K562 (cell line): Measurements from ENCODE around the gene LOXL4. TPM values are rescaled to one million over a fixed set of nuclear protein-coding genes. Genes with fewer than 3 reads are reported as not detected.
"Not testable (repeated sequence)": the region's sequence is repeated elsewhere in the genome, so short reads cannot be mapped to it uniquely, and the experiment has no call there.

ENCODE experiments used
- ATAC-seq: fragments of 200-7000 bp; cut with Tn5 transposase; 3 replicates; pipeline ENCODE4 v1.9.1; 2020; ENCODE audit warnings: moderate library complexity
- BruUV-seq: library from RNA; stranded (reverse); fragments of 400-500 nt; replicated peaks from 2 replicates; lab custom pipeline; 2021; lab: Mats Ljungman, UMichigan
- CTCF ChIA-PET: fragments of 300-600 bp; formaldehyde crosslinking; extraction: SDS; loops from one replicate; lab custom pipeline; 2021; ENCODE audit warnings: low intra/inter-chr PET ratio; lab: Yijun Ruan, JAX
- POLR2A ChIA-PET: fragments of 300-600, 350-650 bp; sonication (Branson Sonifier 250); formaldehyde crosslinking; extraction: SDS; loops from one replicate; lab custom pipeline; 2021; ENCODE audit warnings: antibody characterized with exemption, inconsistent platforms; lab: Yijun Ruan, JAX
- DNase-seq, 4 experiments: peaks; one replicate each; pipeline versions ENCODE4 v3.0.0 to v3.0.0-alpha.2; 2011 to 2018; ENCODE audit warnings: low spot score in 3 of 4, mixed read lengths in 3 of 4; ENCODE audit errors: extremely low read depth in 1 of 4
- FAIRE-seq: peaks from 2 replicates; lab custom pipeline; 2011; peaks lifted over from hg19 to GRCh38; lab: Jason Lieb, UNC
- H2AFZ ChIP-seq: 2 replicates; pipeline ENCODE4 v1.6.0; 2011; ENCODE audit warnings: low read depth, low read length, control low read depth, inconsistent platforms
- H3K27ac ChIP-seq: fragments of 200-600 bp; 3 replicates; pipeline ENCODE4 v1.8.0; 2011; ENCODE audit warnings: low read depth, mild to moderate bottlenecking, control low read depth, inconsistent platforms, low read length, moderate library complexity, mixed read lengths; ENCODE audit errors: extremely low read depth
- H3K27me3 ChIP-seq, 2 experiments: fragments of 300-600 bp in 1 of 2; 2 replicates in 1 of 2; 3 replicates in 1 of 2; pipeline versions ENCODE4 v1.6.0 to v1.8.0; 2011; ENCODE audit warnings: inconsistent platforms in 2 of 2, low read length in 2 of 2, mild to moderate bottlenecking in 1 of 2, mixed read lengths in 1 of 2, moderate library complexity in 1 of 2; ENCODE audit not compliant: control insufficient read depth in 2 of 2, insufficient read depth in 2 of 2
- H3K36me3 ChIP-seq: fragments of 300-600 bp; 3 replicates; pipeline ENCODE4 v1.8.0; 2011; ENCODE audit warnings: mild to moderate bottlenecking, low read length, inconsistent platforms; ENCODE audit not compliant: control insufficient read depth, insufficient read depth
- H3K4me1 ChIP-seq, 2 experiments: fragments of 200-600 bp in 1 of 2; replicated peaks in 1 of 2; 2 replicates in 1 of 2; 3 replicates in 1 of 2; pipeline versions ENCODE4 v1.5.1 to v1.8.0; 2011; ENCODE audit warnings: inconsistent platforms in 2 of 2, low read length in 2 of 2, mild to moderate bottlenecking in 1 of 2, mixed read lengths in 1 of 2, moderate library complexity in 1 of 2; ENCODE audit not compliant: control insufficient read depth in 2 of 2, insufficient read depth in 2 of 2
- H3K4me2 ChIP-seq: 2 replicates; pipeline ENCODE4 v1.6.1; 2011; ENCODE audit warnings: low read length, control low read depth, inconsistent platforms, mixed read lengths; ENCODE audit not compliant: insufficient read depth
- H3K4me3 ChIP-seq: fragments of 200-600 bp; sonication (generic), shearing (Covaris generic); 2 replicates; pipeline ENCODE4 v1.5.1; 2016; ENCODE audit warnings: control low read depth, inconsistent platforms
- H3K79me2 ChIP-seq: fragments of 200-600 bp; 3 replicates; pipeline ENCODE4 v1.8.0; 2011; ENCODE audit warnings: low read length, inconsistent platforms; ENCODE audit not compliant: control insufficient read depth, insufficient read depth
- H3K9ac ChIP-seq, 2 experiments: 2 replicates each; pipeline versions ENCODE4 v1.6.0 to v1.6.1; 2011; ENCODE audit warnings: low read depth in 2 of 2, low read length in 2 of 2, control low read depth in 1 of 2, inconsistent platforms in 1 of 2, mild to moderate bottlenecking in 1 of 2, mixed read lengths in 1 of 2; ENCODE audit not compliant: insufficient read depth in 1 of 2
- H3K9me1 ChIP-seq: one replicate; pipeline ENCODE4 v1.6.0; 2011; ENCODE audit warnings: inconsistent platforms, mild to moderate bottlenecking, low read length, moderate library complexity; ENCODE audit not compliant: control insufficient read depth, insufficient read depth
- H3K9me3 ChIP-seq: replicated peaks from 2 replicates; pipeline ENCODE4 v1.5.1; 2011; ENCODE audit warnings: low read depth, low read length, inconsistent platforms; ENCODE audit not compliant: control insufficient read depth, insufficient read depth
- H4K20me1 ChIP-seq: replicated peaks from 2 replicates; pipeline ENCODE4 v1.6.1; 2011; ENCODE audit warnings: low read length, inconsistent platforms, mixed read lengths; ENCODE audit not compliant: control insufficient read depth, insufficient read depth
- BCOR ChIP-seq: fragments of 450-650 bp; IDR thresholded peaks from 2 replicates; pipeline ENCODE4 v1.6.1; 2016
- RBM25 ChIP-seq: fragments of 200-400 bp; formaldehyde crosslinking; IDR thresholded peaks from 2 replicates; pipeline ENCODE4 v1.6.1; 2018; ENCODE audit warnings: low read length, low read depth, moderate library complexity; ENCODE audit not compliant: severe bottlenecking
- ZNF146 ChIP-seq: IDR thresholded peaks from one replicate; pipeline ENCODE4 v1.6.1; 2018; ENCODE audit warnings: missing compliant biosample characterization; ENCODE audit not compliant: unreplicated experiment
- WGBS: fragments of 100-300 bp; shearing (Covaris generic); methylation state at CpG from one replicate; pipeline ENCODE4 v1.1.6; 2016; ENCODE audit warnings: low coverage, mixed read lengths; ENCODE audit not compliant: insufficient coverage; ENCODE audit errors: missing lambda C conversion rate; 5-methylcytosine and 5-hydroxymethylcytosine counted together
- in situ Hi-C: fragments of 300-500 bp; cut with MboI; formaldehyde crosslinking; loops from 4 replicates; pipeline ENCODE4 v1.15.0; 2018; ENCODE audit warnings: inconsistent platforms, mixed read lengths
- intact Hi-C: fragments of 100-400 bp; cut with micrococcal nuclease; formaldehyde crosslinking; loops from 2 replicates; pipeline ENCODE4 v1.14.2; 2022
- polyA plus RNA-seq, 8 experiments: library from polyadenylated mRNA; depleted of rRNA in 4 of 8; stranded (reverse) in 5 of 8; unstranded in 3 of 8; fragments of >200 nt; fragmentation: Nextera tagmentation in 2 of 8; fragmentation: Illumina TruSeq in 1 of 8; extraction: Ambion mirVana in 2 of 8; extraction: Trizol in 1 of 8; gene quantifications; 2 replicates each; pipeline versions ENCODE4 v1.2.1 to v1.2.3, GENCODE V29; 2011 to 2014; ENCODE audit warnings: inconsistent platforms in 1 of 8, missing spikeins in 1 of 8
- total RNA-seq, 7 experiments: library from RNA; depleted of rRNA in 6 of 7; stranded (reverse); fragments of >200 nt in 6 of 7; fragmentation: Illumina TruSeq in 2 of 7; extraction: Trizol in 2 of 7; gene quantifications; 2 replicates each; pipeline versions ENCODE4 v1.2.1 to v1.2.3, GENCODE V29; 2011 to 2021; ENCODE audit warnings: low replicate concordance in 1 of 7

Gene LOXL4
- total and polyA plus RNA-seq, 9 of the 15 experiments (the other 6 are each of a cell fraction or from before 2014, with no cell fraction given): 0.03 to 0.35 (median 0.05) TPM; not detected in 3

DNA sequence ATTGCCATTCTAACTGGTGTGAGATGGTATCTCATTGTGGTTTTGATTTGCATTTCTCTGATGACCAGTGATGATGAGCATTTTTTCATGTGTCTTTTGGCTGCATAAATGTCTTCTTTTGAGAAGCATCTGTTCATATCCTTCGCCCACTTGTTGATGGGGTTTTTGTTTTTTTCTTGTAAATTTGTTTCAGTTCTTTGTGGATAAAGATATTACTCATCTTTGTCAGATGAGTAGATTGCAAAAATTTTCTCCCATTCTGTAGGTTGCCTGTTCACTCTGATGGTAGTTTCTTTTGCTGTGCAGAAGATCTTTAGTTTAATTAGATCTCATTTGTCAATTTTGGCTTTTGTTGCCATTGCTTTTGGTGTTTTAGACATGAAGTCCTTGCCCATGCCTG is 39.7 kb downstream of the LOXL4 start:
- FAIRE-seq, H3K9ac ChIP-seq, CTCF ChIA-PET, DNase-seq, H4K20me1 ChIP-seq, BruUV-seq, POLR2A ChIA-PET, H3K4me1 ChIP-seq, H3K9me3 ChIP-seq, H3K36me3 ChIP-seq, intact Hi-C loops, ATAC-seq, H3K27me3 ChIP-seq, H2AFZ ChIP-seq, in situ Hi-C loops, H3K4me2 ChIP-seq, H3K27ac ChIP-seq, H3K4me3 ChIP-seq, H3K9me1 ChIP-seq: not testable (repeated sequence)
- peaks cover 23% of the 10 kb centered on the region for H3K79me2 ChIP-seq
- 100% methylated on average over 1 of the region's 1 CpG for WGBS

DNA sequence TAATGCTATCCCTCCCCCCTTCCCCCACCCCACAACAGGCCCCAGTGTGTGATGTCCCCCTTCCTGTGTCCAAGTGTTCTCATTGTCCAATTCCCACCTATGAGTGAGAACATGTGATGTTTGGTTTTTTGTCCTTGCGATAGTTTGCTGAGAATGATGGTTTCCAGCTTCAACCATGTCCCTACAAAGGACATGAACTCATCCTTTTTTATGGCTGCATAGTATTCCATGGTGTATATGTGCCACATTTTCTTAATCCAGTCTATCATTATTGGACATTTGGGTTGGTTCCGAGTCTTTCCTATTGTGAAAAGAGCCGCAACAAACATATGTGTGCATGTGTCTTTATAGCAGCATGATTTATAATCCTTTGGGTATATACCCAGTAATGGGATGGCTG is 40.3 kb downstream of the LOXL4 start:
- DNase-seq, H3K4me2 ChIP-seq, H3K9me1 ChIP-seq, ATAC-seq, POLR2A ChIA-PET, H2AFZ ChIP-seq, H3K9me3 ChIP-seq, H3K27ac ChIP-seq, BruUV-seq, H3K9ac ChIP-seq, CTCF ChIA-PET, FAIRE-seq, H3K36me3 ChIP-seq, H3K4me1 ChIP-seq, H3K27me3 ChIP-seq, in situ Hi-C loops, intact Hi-C loops, H3K4me3 ChIP-seq, H4K20me1 ChIP-seq: not testable (repeated sequence)
- peaks cover 23% of the 10 kb centered on the region for H3K79me2 ChIP-seq
- peak; percentile 17 for TF ChIP-seq RBM25
- peak; percentile 57; the same call in 1 of the 2 replicates for TF ChIP-seq BCOR
- peak; percentile 66 for TF ChIP-seq ZNF146 (CRISPR knock-in tag)
- WGBS: 93% methylated on average over 3 of the region's 3 CpGs
